Astrocyte of the hippocampus (primary cell): ENCODE measurements around the gene SCTR.
A peak's percentile ranks its signal among the peaks of the same experiment; 100 is the strongest.
"Not testable (repeated sequence)": the region's sequence is repeated elsewhere in the genome, so short reads cannot be mapped to it uniquely, and the experiment has no call there.

Experiments
- DNase-seq: peaks from one replicate; pipeline ENCODE4 v3.0.0; 2011; ENCODE audit warnings: low read depth, low spot score

SCTR gene

GRCh38 chr2:119415630-119416029, 108.7 kb downstream of the SCTR start:
- DNase-seq = no peak

- DNase-seq = no peak
Observed at GRCh38 chr2:119414894-119415293, 109.4 kb downstream of the SCTR start.

GRCh38 chr2:119409506-119409905, 114.8 kb downstream of the SCTR start:
- DNase-seq = no peak

GRCh38 chr2:119408221-119408619, 116.1 kb downstream of the SCTR start:
- no peak for DNase-seq

GRCh38 chr2:119407430-119408220, 116.7 kb downstream of the SCTR start:
- peak; percentile 75 for DNase-seq

GRCh38 chr2:119405151-119405550, 119.1 kb downstream of the SCTR start:
- DNase-seq = no peak

- DNase-seq = not testable (repeated sequence)
Observed at GRCh38 chr2:119403618-119404017, 120.7 kb downstream of the SCTR start.

- DNase-seq = no peak
Observed at GRCh38 chr2:119402645-119403560, 121.4 kb downstream of the SCTR start.

- no peak for DNase-seq
Observed at GRCh38 chr2:119402106-119402505, 122.2 kb downstream of the SCTR start.

- no peak for DNase-seq
Observed at GRCh38 chr2:119397196-119397595, 127.1 kb downstream of the SCTR start.

- no peak for DNase-seq
Observed at GRCh38 chr2:119393971-119394748, 130.1 kb downstream of the SCTR start.
